ENCODE results near the gene ERO1B.
"Not testable (repeated sequence)": the region's sequence is repeated elsewhere in the genome, so short reads cannot be mapped to it uniquely, and the experiment has no call there.

Gene ERO1B

GRCh38 chr1:236200925-236201324 lies 80.8 kb downstream of the ERO1B start:
- H3K9me3 ChIP-seq (ENCODE audit: insufficient read depth, low read depth, low read length), result peaks cover 7% of the 10 kb centered on the region; the same call in 1 of the 2 replicates
- no peaks in the 10 kb centered on the region for H3K79me2 ChIP-seq (ENCODE audit: insufficient read depth, low read length)
- H3K4me1 ChIP-seq (ENCODE audit: insufficient read depth, low read length, poor library complexity, severe bottlenecking), result no peaks in the 10 kb centered on the region
- no peak overlapping the region for H3K4me3 ChIP-seq (ENCODE audit: low read length, poor library complexity, severe bottlenecking)
- no peak for TF ChIP-seq EZH2phosphoT487 (IDR thresholded peaks at IDR 0.05; ENCODE audit: borderline replicate concordance)
- TF ChIP-seq, protein P1, sequence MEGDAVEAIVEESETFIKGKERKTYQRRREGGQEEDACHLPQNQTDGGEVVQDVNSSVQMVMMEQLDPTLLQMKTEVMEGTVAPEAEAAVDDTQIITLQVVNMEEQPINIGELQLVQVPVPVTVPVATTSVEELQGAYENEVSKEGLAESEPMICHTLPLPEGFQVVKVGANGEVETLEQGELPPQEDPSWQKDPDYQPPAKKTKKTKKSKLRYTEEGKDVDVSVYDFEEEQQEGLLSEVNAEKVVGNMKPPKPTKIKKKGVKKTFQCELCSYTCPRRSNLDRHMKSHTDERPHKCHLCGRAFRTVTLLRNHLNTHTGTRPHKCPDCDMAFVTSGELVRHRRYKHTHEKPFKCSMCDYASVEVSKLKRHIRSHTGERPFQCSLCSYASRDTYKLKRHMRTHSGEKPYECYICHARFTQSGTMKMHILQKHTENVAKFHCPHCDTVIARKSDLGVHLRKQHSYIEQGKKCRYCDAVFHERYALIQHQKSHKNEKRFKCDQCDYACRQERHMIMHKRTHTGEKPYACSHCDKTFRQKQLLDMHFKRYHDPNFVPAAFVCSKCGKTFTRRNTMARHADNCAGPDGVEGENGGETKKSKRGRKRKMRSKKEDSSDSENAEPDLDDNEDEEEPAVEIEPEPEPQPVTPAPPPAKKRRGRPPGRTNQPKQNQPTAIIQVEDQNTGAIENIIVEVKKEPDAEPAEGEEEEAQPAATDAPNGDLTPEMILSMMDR (conservative IDR thresholded peaks at IDR 0.05; ENCODE audit: low read length), result no peak
- H3F3A ChIP-seq (ENCODE audit: low read depth), result no peaks in the 10 kb centered on the region
- H3K4me2 ChIP-seq (ENCODE audit: low read depth, low read length, poor library complexity, severe bottlenecking), result no peak overlapping the region
- H3K9me2 ChIP-seq (replicated peaks; ENCODE audit: low read depth, low read length), result no peaks in the 10 kb centered on the region
- H3K27me3 ChIP-seq (ENCODE audit: insufficient read depth, low read length, poor library complexity, severe bottlenecking), result no peaks in the 10 kb centered on the region
- no peak overlapping the region for H3K9ac ChIP-seq (ENCODE audit: low read depth, low read length, poor library complexity, severe bottlenecking)
- no peaks in the 10 kb centered on the region for H3K36me3 ChIP-seq (ENCODE audit: insufficient read depth, low read length)
- H4K20me1 ChIP-seq (ENCODE audit: insufficient read depth, low read length, poor library complexity, severe bottlenecking), result no peaks in the 10 kb centered on the region
- H2AFZ ChIP-seq (ENCODE audit: low read length), result no peak overlapping the region

GRCh38 chr1:236193184-236193583 lies 88.6 kb downstream of the ERO1B start:
- Histone ChIP-seq H2AFZ (ENCODE audit: low read length) (no peak overlapping the region), H3K9ac (ENCODE audit: low read depth, low read length, poor library complexity, severe bottlenecking) (no peak overlapping the region), H3K36me3 (ENCODE audit: insufficient read depth, low read length) (no peaks in the 10 kb centered on the region), H3F3A (ENCODE audit: low read depth) (no peaks in the 10 kb centered on the region), H3K9me3 (ENCODE audit: insufficient read depth, low read depth, low read length) (no peaks in the 10 kb centered on the region), H3K4me2 (ENCODE audit: low read depth, low read length, poor library complexity, severe bottlenecking) (no peak overlapping the region), H3K4me1 (ENCODE audit: insufficient read depth, low read length, poor library complexity, severe bottlenecking) (no peaks in the 10 kb centered on the region), H3K27me3 (ENCODE audit: insufficient read depth, low read length, poor library complexity, severe bottlenecking) (no peaks in the 10 kb centered on the region), H3K9me2 (replicated peaks; ENCODE audit: low read depth, low read length) (no peaks in the 10 kb centered on the region), H4K20me1 (ENCODE audit: insufficient read depth, low read length, poor library complexity, severe bottlenecking) (no peaks in the 10 kb centered on the region), H3K4me3 (ENCODE audit: low read length, poor library complexity, severe bottlenecking) (no peak overlapping the region), H3K79me2 (ENCODE audit: insufficient read depth, low read length) (no peaks in the 10 kb centered on the region)
- TF ChIP-seq, protein P1 (conservative IDR thresholded peaks at IDR 0.05; ENCODE audit: low read length), result no peak
- no peak for TF ChIP-seq EZH2phosphoT487 (IDR thresholded peaks at IDR 0.05; ENCODE audit: borderline replicate concordance)

GRCh38 chr1:236188084-236188483 lies 93.7 kb downstream of the ERO1B start:
- H3K27me3 ChIP-seq (ENCODE audit: insufficient read depth, low read length, poor library complexity, severe bottlenecking); H3K4me3 ChIP-seq (ENCODE audit: low read length, poor library complexity, severe bottlenecking); H3K9me2 ChIP-seq (replicated peaks; ENCODE audit: low read depth, low read length); H2AFZ ChIP-seq (ENCODE audit: low read length); H3K36me3 ChIP-seq (ENCODE audit: insufficient read depth, low read length); H3K9ac ChIP-seq (ENCODE audit: low read depth, low read length, poor library complexity, severe bottlenecking); H3K79me2 ChIP-seq (ENCODE audit: insufficient read depth, low read length); H3F3A ChIP-seq (ENCODE audit: low read depth); H3K4me1 ChIP-seq (ENCODE audit: insufficient read depth, low read length, poor library complexity, severe bottlenecking); H3K4me2 ChIP-seq (ENCODE audit: low read depth, low read length, poor library complexity, severe bottlenecking); H3K9me3 ChIP-seq (ENCODE audit: insufficient read depth, low read depth, low read length); H4K20me1 ChIP-seq (ENCODE audit: insufficient read depth, low read length, poor library complexity, severe bottlenecking): not testable (repeated sequence)

DNA sequence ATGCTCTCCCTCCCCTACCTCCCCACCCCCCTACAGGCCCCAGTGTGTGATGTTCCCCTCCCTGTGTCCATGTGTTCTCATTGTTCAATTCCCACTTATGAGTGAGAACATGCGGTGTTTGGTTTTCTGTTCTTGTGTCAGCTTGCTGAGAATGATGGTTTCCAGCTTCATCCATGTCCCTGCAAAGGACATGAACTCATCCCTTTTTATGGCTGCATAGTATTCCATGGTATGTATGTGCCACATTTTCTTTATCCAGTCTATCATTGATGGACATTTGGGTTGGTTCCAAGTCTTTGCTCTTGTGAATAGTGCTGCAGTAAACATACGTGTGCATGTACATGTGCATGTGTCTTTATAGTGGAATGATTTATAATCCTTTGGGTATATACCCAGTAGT lies 95.3 kb downstream of the ERO1B start:
- not testable (repeated sequence) for H3K9me2 ChIP-seq (replicated peaks; ENCODE audit: low read depth, low read length); H3K9ac ChIP-seq (ENCODE audit: low read depth, low read length, poor library complexity, severe bottlenecking); H3K9me3 ChIP-seq (ENCODE audit: insufficient read depth, low read depth, low read length); H3F3A ChIP-seq (ENCODE audit: low read depth); H3K79me2 ChIP-seq (ENCODE audit: insufficient read depth, low read length); H4K20me1 ChIP-seq (ENCODE audit: insufficient read depth, low read length, poor library complexity, severe bottlenecking); H3K4me1 ChIP-seq (ENCODE audit: insufficient read depth, low read length, poor library complexity, severe bottlenecking); H3K4me2 ChIP-seq (ENCODE audit: low read depth, low read length, poor library complexity, severe bottlenecking); H3K27me3 ChIP-seq (ENCODE audit: insufficient read depth, low read length, poor library complexity, severe bottlenecking); H3K36me3 ChIP-seq (ENCODE audit: insufficient read depth, low read length); H2AFZ ChIP-seq (ENCODE audit: low read length); H3K4me3 ChIP-seq (ENCODE audit: low read length, poor library complexity, severe bottlenecking)

All from Loucy (cell line).